ENCODE data around the gene PSME4.

GRCh38 chr2:53819634-53820033 lies 151.2 kb downstream of the PSME4 start:
- TF ChIP-seq, protein P1, sequence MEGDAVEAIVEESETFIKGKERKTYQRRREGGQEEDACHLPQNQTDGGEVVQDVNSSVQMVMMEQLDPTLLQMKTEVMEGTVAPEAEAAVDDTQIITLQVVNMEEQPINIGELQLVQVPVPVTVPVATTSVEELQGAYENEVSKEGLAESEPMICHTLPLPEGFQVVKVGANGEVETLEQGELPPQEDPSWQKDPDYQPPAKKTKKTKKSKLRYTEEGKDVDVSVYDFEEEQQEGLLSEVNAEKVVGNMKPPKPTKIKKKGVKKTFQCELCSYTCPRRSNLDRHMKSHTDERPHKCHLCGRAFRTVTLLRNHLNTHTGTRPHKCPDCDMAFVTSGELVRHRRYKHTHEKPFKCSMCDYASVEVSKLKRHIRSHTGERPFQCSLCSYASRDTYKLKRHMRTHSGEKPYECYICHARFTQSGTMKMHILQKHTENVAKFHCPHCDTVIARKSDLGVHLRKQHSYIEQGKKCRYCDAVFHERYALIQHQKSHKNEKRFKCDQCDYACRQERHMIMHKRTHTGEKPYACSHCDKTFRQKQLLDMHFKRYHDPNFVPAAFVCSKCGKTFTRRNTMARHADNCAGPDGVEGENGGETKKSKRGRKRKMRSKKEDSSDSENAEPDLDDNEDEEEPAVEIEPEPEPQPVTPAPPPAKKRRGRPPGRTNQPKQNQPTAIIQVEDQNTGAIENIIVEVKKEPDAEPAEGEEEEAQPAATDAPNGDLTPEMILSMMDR (IDR thresholded peaks at IDR 0.05; ENCODE audit: low read length), result no peak
- TF ChIP-seq EZH2phosphoT487 (IDR thresholded peaks at IDR 0.05; ENCODE audit: low read length) (no peak), EZH2 (optimal IDR thresholded peaks at IDR 0.05; ENCODE audit: low read depth, low read length) (no peak)
